NCI-H1105 (cell line): Measurements from ENCODE around the gene SMIM36.
"Not testable (repeated sequence)": the region's sequence is repeated elsewhere in the genome, so short reads cannot be mapped to it uniquely, and the experiment has no call there.

ENCODE experiments used
- DNase-seq: peaks from one replicate; lab custom pipeline; 2025; lab: John Stamatoyannopoulos, UW

SMIM36 gene

DNA sequence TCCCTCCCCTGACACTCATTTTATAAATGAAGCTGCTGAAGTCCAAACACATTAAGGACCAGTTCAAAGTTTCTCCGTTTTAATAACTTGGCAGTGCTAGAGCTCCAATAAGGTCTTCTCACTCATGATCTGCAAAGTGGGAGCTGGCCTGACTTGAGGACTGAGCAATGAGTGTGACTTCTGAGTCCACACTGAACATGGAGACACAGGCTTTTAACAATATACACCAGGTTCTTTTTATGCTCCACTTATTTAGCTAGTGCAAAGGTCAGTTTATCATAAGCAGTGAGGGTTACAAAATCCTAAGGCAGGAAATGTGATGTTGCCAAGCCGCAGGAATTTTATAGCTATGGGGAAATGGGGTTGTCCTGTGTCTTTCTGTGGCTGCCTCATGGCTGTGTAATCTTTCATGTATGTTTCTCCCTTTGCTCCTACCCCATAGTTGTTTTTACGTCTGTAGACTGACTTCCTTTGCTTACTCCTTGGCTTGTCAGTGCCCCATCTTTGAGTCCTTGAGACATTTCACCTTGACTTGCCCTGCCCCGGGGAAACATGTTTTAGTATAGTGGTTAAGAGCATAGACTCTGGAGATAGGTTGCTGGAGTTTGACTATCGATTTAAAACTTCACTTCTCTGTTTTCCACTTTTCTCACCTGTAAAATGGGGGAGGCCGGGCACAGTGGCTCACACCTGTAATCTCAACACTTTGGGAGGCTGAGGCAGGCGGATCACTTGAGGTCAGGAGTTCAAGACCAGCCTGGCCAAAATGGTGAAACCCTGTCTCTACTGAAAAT, 77.4 kb downstream of the SMIM36 start:
- no peak for DNase-seq

- no peak for DNase-seq
Measured at GRCh38 chr17:55433029-55433628, 78.1 kb downstream of the SMIM36 start.

DNA sequence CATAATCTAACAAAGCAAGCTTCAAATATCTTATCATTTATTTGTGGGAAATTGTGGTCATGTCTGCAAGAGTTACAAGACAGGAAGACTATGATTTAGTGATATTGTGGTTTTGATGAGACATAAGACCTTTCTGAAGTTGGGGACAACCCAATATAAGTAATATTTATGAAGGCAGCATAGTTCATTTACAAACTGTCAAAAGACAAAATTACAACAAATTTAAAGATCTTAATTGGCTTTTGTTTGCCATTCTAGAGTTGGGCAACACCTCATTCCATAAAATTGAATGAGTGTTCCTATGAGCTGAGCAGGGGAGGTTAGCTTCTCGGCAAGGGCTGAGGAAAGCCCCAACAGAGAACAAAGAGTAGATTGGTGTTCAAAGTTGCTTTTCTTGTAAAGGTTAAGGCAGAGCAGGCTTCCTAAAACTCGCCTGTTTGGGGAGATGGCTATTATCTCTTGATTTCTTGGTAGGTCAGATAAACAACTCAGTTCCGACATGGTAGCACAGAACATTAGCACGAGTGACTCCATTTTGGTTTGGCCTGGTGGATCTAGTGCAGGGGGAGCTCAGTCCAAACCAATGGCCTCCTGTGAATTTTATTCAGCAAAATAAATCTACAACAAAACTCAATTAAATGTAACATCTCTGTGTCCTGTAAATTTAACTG, 78.8 kb downstream of the SMIM36 start:
- DNase-seq = no peak

- DNase-seq = not testable (repeated sequence)
Measured at GRCh38 chr17:55431914-55432313, 79.3 kb downstream of the SMIM36 start.

GRCh38 chr17:55430541-55431288, 80.5 kb downstream of the SMIM36 start:
- DNase-seq = no peak

DNA sequence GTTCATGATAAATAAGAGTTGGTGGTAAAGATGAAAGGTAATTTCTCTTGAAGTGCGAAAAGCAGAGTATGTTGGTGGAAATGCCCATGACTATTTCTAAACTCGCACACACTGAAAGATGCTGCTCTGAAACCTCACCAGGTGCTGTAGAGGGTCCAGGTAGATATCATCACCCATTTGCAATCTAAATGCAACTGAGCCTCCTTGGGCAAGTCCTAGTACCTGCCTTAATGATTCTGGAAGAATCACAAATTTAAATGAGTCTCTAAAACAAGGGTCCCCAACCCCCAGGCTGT, 83.7 kb downstream of the SMIM36 start:
- DNase-seq = no peak

GRCh38 chr17:55426851-55427586, 84.2 kb downstream of the SMIM36 start:
- DNase-seq = no peak

- DNase-seq = no peak
Measured at GRCh38 chr17:55424893-55425540, 86.2 kb downstream of the SMIM36 start.

GRCh38 chr17:55423535-55423934, 87.7 kb downstream of the SMIM36 start:
- no peak for DNase-seq

DNA sequence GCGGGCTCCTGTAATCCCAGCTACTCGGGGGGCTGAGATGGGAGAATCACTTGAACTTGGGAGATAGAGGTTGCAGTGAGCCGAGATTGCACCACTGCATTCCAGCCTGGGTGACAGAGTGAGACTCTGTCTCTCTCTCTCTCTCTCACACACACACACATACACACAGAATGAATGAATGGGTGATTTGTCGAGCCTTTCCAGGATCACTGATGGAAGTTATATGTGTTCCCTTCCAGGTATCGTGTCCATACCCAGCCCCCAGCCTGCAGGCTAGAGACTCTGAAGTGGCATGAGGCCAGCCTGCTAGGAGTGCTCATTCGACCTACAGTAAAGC, 88.5 kb downstream of the SMIM36 start:
- DNase-seq = not testable (repeated sequence)

- DNase-seq = no peak
Measured at GRCh38 chr17:55421179-55421934, 89.9 kb downstream of the SMIM36 start, which contains the start of gene MMD. MMD (minus strand) TSS chr17:55421835; CDS start chr17:55421695, 140 bp downstream.

DNA sequence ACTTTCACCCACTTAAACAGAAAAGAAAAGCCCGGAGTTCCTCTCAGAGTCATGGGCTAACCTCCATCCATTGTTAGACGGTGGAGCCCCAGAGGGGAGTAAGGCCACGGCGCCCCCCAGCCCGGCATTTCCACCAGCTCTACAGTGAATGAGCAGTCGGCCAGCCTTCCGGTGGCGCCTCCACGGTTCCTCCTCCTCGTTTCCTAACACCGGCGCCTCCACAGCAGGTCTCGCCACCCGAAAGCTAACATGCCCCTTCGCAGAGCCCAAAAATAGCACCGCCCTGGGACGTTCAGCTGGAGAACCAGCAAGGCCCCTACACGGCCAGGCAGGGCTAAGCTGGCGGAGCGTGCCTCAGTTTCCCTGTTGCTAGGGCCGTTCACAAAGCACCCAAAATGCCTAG, 90.5 kb downstream of the SMIM36 start:
- DNase-seq = no peak

- no peak for DNase-seq
Measured at GRCh38 chr17:55420067-55420775, 91.0 kb downstream of the SMIM36 start.

DNA sequence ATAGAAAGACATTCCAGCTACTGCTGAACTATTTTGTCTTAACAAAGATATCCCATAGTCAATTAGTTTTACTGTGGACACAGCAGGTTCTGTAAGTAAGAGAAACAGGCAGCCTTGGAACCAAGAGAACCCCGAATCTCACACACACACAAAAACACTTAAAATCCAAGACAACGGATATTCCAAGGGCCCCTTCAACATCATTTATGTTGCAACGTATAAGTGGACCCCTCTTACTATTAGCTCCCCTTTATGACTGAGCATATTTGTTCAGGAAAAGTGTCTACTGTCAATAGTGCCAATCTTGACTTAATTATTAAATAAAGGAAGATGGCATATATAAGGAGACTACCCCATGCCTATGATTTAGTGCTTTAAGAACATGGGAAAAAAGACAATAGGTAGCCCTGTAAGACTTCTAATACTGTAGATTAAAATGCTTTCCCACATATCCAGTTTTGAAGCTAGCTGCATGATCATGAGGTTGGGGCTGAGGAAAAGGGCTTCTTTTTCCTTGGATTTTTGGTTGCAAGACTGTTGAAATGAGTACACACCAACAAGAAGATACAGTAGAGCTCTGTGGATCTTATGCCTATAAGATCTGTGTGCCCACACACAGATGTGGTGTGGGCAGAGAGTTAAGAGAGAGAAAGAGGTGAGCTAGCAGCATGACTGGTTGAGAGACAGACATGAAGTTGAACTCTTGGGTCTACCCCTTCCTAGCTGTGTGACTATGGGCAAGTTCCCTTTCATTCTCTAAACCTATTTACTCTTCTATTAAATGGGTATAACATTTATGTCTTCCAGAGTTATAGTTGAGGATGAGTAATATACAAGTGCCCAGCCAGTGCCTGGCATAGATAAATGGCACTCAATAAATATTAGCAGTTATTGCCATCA, 92.6 kb downstream of the SMIM36 start:
- no peak for DNase-seq

- no peak for DNase-seq
Measured at GRCh38 chr17:55417411-55418268, 93.6 kb downstream of the SMIM36 start.

DNA sequence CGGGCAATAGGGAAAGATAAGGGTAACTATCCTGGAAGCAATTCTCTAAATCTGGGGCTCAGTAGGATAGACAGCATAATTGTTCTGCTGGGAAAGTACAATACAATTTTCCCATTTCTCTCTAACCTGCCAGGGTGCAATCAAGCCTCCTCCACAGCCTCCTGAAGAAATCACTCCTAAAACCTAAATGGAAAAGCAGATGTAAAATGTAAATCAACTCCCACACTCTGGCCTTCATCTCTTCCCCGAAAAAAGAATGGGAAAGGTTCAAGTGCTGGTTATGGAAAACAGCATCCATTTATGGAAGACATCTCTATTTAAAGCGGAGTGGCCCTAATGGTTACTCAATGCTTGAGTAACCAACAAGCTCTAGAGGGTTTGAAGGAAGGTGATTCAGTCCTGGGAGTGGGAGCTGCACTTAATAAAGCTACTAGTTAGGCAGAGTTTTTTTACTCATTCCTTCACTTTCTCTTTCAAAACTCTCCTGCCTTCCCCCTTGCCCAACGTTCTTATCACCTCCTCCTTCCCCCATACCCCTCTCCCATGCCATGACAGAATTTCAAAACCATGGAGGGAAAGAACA, 94.7 kb downstream of the SMIM36 start:
- no peak for DNase-seq

GRCh38 chr17:55416000-55416399, 95.3 kb downstream of the SMIM36 start:
- DNase-seq = no peak

DNA sequence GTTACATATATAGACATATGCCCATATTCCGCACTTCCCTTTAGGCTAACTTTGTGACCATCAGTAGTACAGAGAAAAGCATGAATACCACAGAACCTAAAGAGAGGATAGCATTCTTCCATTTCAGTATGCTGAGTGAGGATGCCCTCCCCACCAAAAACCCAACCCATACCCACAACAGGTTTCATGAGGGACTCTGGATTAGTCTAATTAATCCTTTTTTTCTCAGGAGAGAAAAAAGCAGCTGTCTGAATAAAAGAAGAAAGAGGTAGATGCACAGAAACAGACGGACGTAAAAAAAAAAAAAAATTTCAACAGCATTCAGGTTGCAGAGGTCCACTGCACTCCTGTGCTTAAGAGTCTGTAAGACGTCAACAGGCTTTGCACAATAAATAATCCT, 96.3 kb downstream of the SMIM36 start:
- no peak for DNase-seq
